ENCODE results near the gene PITPNM3.

The PITPNM3 gene

GRCh38 chr17:6462692-6463091, 93.7 kb downstream of the PITPNM3 start:
- no peak for DNase-seq (ENCODE audit: low read depth)

- DNase-seq (ENCODE audit: low read depth): no peak
Measured at GRCh38 chr17:6461792-6462524, 94.4 kb downstream of the PITPNM3 start.

- no peak for DNase-seq (ENCODE audit: low read depth)
Measured at GRCh38 chr17:6461246-6461645, 95.1 kb downstream of the PITPNM3 start.

- no peak for DNase-seq (ENCODE audit: low read depth)
Measured at GRCh38 chr17:6460531-6461161, 95.7 kb downstream of the PITPNM3 start.

- no peak for DNase-seq (ENCODE audit: low read depth)
Measured at GRCh38 chr17:6458460-6458950, 97.8 kb downstream of the PITPNM3 start.

- DNase-seq (ENCODE audit: low read depth): no peak
Measured at GRCh38 chr17:6457688-6458459, 98.5 kb downstream of the PITPNM3 start.

- DNase-seq (ENCODE audit: low read depth): peak; percentile 81
Measured at GRCh38 chr17:6456914-6457687, 99.3 kb downstream of the PITPNM3 start.

GRCh38 chr17:6456321-6456720, 100.0 kb downstream of the PITPNM3 start:
- no peak for DNase-seq (ENCODE audit: low read depth)

- DNase-seq (ENCODE audit: low read depth): no peak
Measured at GRCh38 chr17:6455321-6455705, 101.0 kb downstream of the PITPNM3 start.

GRCh38 chr17:6454495-6455320, 101.6 kb downstream of the PITPNM3 start:
- no peak for DNase-seq (ENCODE audit: low read depth)

- no peak for DNase-seq (ENCODE audit: low read depth)
Measured at GRCh38 chr17:6453279-6454024, 102.9 kb downstream of the PITPNM3 start.

GRCh38 chr17:6452471-6453266, 103.7 kb downstream of the PITPNM3 start:
- DNase-seq (ENCODE audit: low read depth): no peak

GRCh38 chr17:6450926-6451832, 105.2 kb downstream of the PITPNM3 start:
- DNase-seq (ENCODE audit: low read depth): no peak

- no peak for DNase-seq (ENCODE audit: low read depth)
Measured at GRCh38 chr17:6449307-6449706, 107.0 kb downstream of the PITPNM3 start.

- DNase-seq (ENCODE audit: low read depth): no peak
Measured at GRCh38 chr17:6448473-6448872, 107.9 kb downstream of the PITPNM3 start.

- no peak for DNase-seq (ENCODE audit: low read depth)
Measured at GRCh38 chr17:6446516-6447100, 109.7 kb downstream of the PITPNM3 start.

GRCh38 chr17:6444571-6445335, 111.6 kb downstream of the PITPNM3 start:
- DNase-seq (ENCODE audit: low read depth): no peak
